ENCODE results near the gene MYO15A.

DNA sequence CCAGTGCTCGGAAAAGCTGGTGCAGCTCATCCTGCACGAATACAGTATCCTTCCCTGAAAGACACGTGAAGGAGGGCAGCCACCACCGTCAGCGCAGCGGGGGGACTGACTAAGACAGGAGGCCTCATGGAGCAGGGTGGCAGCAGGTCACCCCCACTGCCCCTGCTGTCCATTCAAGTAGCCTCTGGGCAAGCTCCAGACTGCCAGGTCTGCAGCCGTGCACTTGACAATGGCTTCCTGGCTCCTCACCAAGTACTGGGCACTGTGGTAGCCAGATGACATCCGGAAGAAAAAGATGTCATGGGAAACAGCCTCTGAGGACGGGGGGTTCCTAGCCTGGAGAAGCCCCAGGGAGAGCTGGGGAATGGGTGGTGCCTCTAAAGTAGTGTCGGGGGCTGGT lies 7.9 kb upstream of the MYO15A start:
- TF ChIP-seq CTCF (IDR thresholded peaks at IDR 0.05) (no peak), POLR2A (IDR thresholded peaks at IDR 0.05) (no peak), EP300 (IDR thresholded peaks at IDR 0.05) (no peak)
